H1 (cell line): ENCODE measurements around the gene BRD1. TPM values are rescaled to one million over a fixed set of nuclear protein-coding genes. Genes with fewer than 3 reads are reported as not detected.
A peak's percentile ranks its signal among the peaks of the same experiment; 100 is the strongest.

ENCODE experiments used
- CTCF ChIA-PET: fragments of 300-600 bp; sonication (Branson Sonifier 250); formaldehyde crosslinking; loops from one replicate; lab custom pipeline; 2021; ENCODE audit not compliant: partially characterized antibody; lab: Charles Lee
- POLR2A ChIA-PET: fragments of 300-600 bp; sonication (Branson Sonifier 250); formaldehyde crosslinking; loops from one replicate; lab custom pipeline; 2021; ENCODE audit warnings: inconsistent platforms; ENCODE audit not compliant: partially characterized antibody; lab: Charles Lee
- DNase-seq, 2 experiments: peaks; one replicate each; pipeline versions ENCODE4 v3.0.0 to v3.0.0-alpha.2; 2010 to 2022; ENCODE audit warnings: low spot score in 2 of 2, low read depth in 1 of 2, mixed read lengths in 1 of 2
- FAIRE-seq: peaks from 2 replicates; lab custom pipeline; 2011; peaks lifted over from hg19 to GRCh38; lab: Jason Lieb, UNC
- H2AFZ ChIP-seq: 2 replicates; pipeline ENCODE4 v1.8.1; 2012; ENCODE audit warnings: low read length, inconsistent platforms
- H2AK5ac ChIP-seq: 2 replicates; pipeline ENCODE4 v1.6.1; 2013; ENCODE audit warnings: low read depth, low read length
- H2BK120ac ChIP-seq: replicated peaks from 2 replicates; pipeline ENCODE3; 2013; ENCODE audit warnings: low read depth, low read length, inconsistent platforms
- H2BK12ac ChIP-seq: 2 replicates; pipeline ENCODE4 v1.6.1; 2013; ENCODE audit warnings: low read depth, low read length
- H2BK15ac ChIP-seq: 2 replicates; pipeline ENCODE4 v1.6.1; 2013; ENCODE audit warnings: low read length
- H2BK20ac ChIP-seq: 2 replicates; pipeline ENCODE4 v1.6.1; 2013; ENCODE audit warnings: low read length
- H2BK5ac ChIP-seq: 2 replicates; pipeline ENCODE4 v1.6.1; 2013; ENCODE audit warnings: low read depth, low read length
- H3K14ac ChIP-seq: 2 replicates; pipeline ENCODE4 v1.6.1; 2013; ENCODE audit warnings: inconsistent platforms; ENCODE audit not compliant: insufficient read length
- H3K18ac ChIP-seq: 2 replicates; pipeline ENCODE4 v1.6.1; 2013; ENCODE audit warnings: low read length; ENCODE audit errors: extremely low read depth
- H3K23ac ChIP-seq: 2 replicates; pipeline ENCODE4 v1.6.1; 2013; ENCODE audit warnings: inconsistent platforms; ENCODE audit not compliant: insufficient read length
- H3K23me2 ChIP-seq: 2 replicates; pipeline ENCODE4 v1.6.1; 2013; ENCODE audit warnings: low read depth, low read length
- H3K27ac ChIP-seq: 2 replicates; pipeline ENCODE4 v1.6.1; 2011; ENCODE audit warnings: low read depth, low read length, inconsistent platforms
- H3K27me3 ChIP-seq, 4 experiments: replicated peaks in 1 of 4; 1 replicate in 1 of 4; 2 replicates in 3 of 4; pipeline versions ENCODE4 v1.6.1 to v1.8.1; 2011 to 2013; ENCODE audit warnings: low read length in 3 of 4, mild to moderate bottlenecking in 3 of 4, inconsistent platforms in 2 of 4, mixed read lengths in 2 of 4, moderate library complexity in 1 of 4; ENCODE audit not compliant: control insufficient read depth in 3 of 4, insufficient read depth in 3 of 4; ENCODE audit errors: extremely low read depth in 1 of 4
- H3K36me3 ChIP-seq, 4 experiments: 2 replicates each; pipeline versions ENCODE4 v1.6.1 to v1.8.1; 2011 to 2013; ENCODE audit warnings: mild to moderate bottlenecking in 4 of 4, low read length in 3 of 4, moderate library complexity in 2 of 4, control low read depth in 1 of 4, inconsistent platforms in 1 of 4; ENCODE audit not compliant: insufficient read depth in 4 of 4, control insufficient read depth in 2 of 4
- H3K4ac ChIP-seq: replicated peaks from 2 replicates; pipeline ENCODE3; 2013; ENCODE audit warnings: low read length, low read depth, mixed read lengths, inconsistent platforms; ENCODE audit not compliant: insufficient read length
- H3K4me1 ChIP-seq, 4 experiments: replicated peaks in 1 of 4; 1 replicate in 1 of 4; 2 replicates in 3 of 4; pipeline versions ENCODE4 v1.6.1 to v1.8.1; 2011 to 2013; ENCODE audit warnings: low read length in 3 of 4, inconsistent platforms in 2 of 4, mixed read lengths in 1 of 4; ENCODE audit not compliant: insufficient read depth in 4 of 4, control insufficient read depth in 3 of 4
- H3K4me2 ChIP-seq, 2 experiments: 2 replicates each; pipeline versions ENCODE4 v1.6.1 to v1.8.1; 2011 to 2013; ENCODE audit warnings: low read depth in 2 of 2, low read length in 2 of 2, control low read depth in 1 of 2, inconsistent platforms in 1 of 2, mild to moderate bottlenecking in 1 of 2; ENCODE audit not compliant: insufficient read depth in 1 of 2
- H3K4me3 ChIP-seq, 4 experiments: fragments of 200-600, 300-600 bp in 1 of 4; sonication (generic), shearing (Covaris generic), sonication (Bioruptor Twin) in 1 of 4; 2 replicates each; pipeline versions ENCODE4 v1.5.1 to v1.8.1; 2011 to 2016; ENCODE audit warnings: low read length in 4 of 4, low read depth in 3 of 4, control low read depth in 2 of 4, inconsistent platforms in 2 of 4, mild to moderate bottlenecking in 2 of 4, mixed read lengths in 1 of 4, moderate library complexity in 1 of 4; ENCODE audit not compliant: insufficient read depth in 2 of 4; ENCODE audit errors: extremely low read depth in 1 of 4
- H3K56ac ChIP-seq: replicated peaks from 2 replicates; pipeline ENCODE3; 2013; ENCODE audit warnings: low read depth, mild to moderate bottlenecking, mixed read lengths, low read length, inconsistent platforms; ENCODE audit not compliant: insufficient read length
- H3K79me1 ChIP-seq: 2 replicates; pipeline ENCODE4 v1.6.1; 2013; ENCODE audit warnings: low read depth, low read length, control low read depth
- H3K79me2 ChIP-seq, 2 experiments: 2 replicates each; pipeline versions ENCODE4 v1.6.1 to v1.8.1; 2012 to 2013; ENCODE audit warnings: low read length in 2 of 2, mild to moderate bottlenecking in 2 of 2, inconsistent platforms in 1 of 2; ENCODE audit not compliant: insufficient read depth in 2 of 2, control insufficient read depth in 1 of 2
- H3K9ac ChIP-seq, 4 experiments: replicated peaks in 1 of 4; 1 replicate in 1 of 4; 2 replicates in 3 of 4; pipeline versions ENCODE4 v1.6.1 to v1.8.1; 2011 to 2013; ENCODE audit warnings: low read depth in 3 of 4, low read length in 3 of 4, control low read depth in 2 of 4, mild to moderate bottlenecking in 2 of 4, moderate library complexity in 2 of 4, inconsistent platforms in 1 of 4; ENCODE audit errors: extremely low read depth in 1 of 4
- H3K9me3 ChIP-seq, 2 experiments: 2 replicates each; pipeline versions ENCODE4 v1.6.1 to v1.8.1; 2012 to 2013; ENCODE audit warnings: mild to moderate bottlenecking in 2 of 2, moderate library complexity in 2 of 2, control low read depth in 1 of 2, inconsistent platforms in 1 of 2, low read depth in 1 of 2, low read length in 1 of 2, mixed read lengths in 1 of 2; ENCODE audit not compliant: insufficient read depth in 2 of 2
- H4K20me1 ChIP-seq, 2 experiments: replicated peaks in 1 of 2; 2 replicates each; pipeline versions ENCODE3 to v1.8.1; 2011 to 2013; ENCODE audit warnings: inconsistent platforms in 2 of 2, low read length in 2 of 2, mild to moderate bottlenecking in 1 of 2; ENCODE audit not compliant: insufficient read depth in 2 of 2, control insufficient read depth in 1 of 2
- H4K5ac ChIP-seq: 2 replicates; pipeline ENCODE4 v1.6.1; 2013; ENCODE audit warnings: low read length, low read depth, mixed read lengths, inconsistent platforms; ENCODE audit not compliant: insufficient read length
- H4K8ac ChIP-seq: 2 replicates; pipeline ENCODE4 v1.8.0; 2013; ENCODE audit warnings: mild to moderate bottlenecking, moderate library complexity, low read length, inconsistent platforms; ENCODE audit not compliant: insufficient read depth; ENCODE audit errors: extremely low read depth
- H4K91ac ChIP-seq: replicated peaks from 2 replicates; pipeline ENCODE3; 2013; ENCODE audit warnings: low read length, mixed read lengths, inconsistent platforms; ENCODE audit not compliant: insufficient read length
- ASH2L ChIP-seq: fragments of 200-600, 300-600 bp; sonication (generic); IDR thresholded peaks from one replicate; pipeline ENCODE4 v1.7.1; 2017; ENCODE audit warnings: low read length
- E2F6 ChIP-seq: IDR thresholded peaks from 2 replicates; pipeline ENCODE4 v1.6.1; 2012; ENCODE audit warnings: inconsistent platforms
- HDAC6 ChIP-seq: IDR thresholded peaks from one replicate; pipeline ENCODE4 v1.7.1; 2012; ENCODE audit warnings: low read depth, mild to moderate bottlenecking, inconsistent platforms, low read length, moderate library complexity
- KDM4A ChIP-seq: IDR thresholded peaks from one replicate; pipeline ENCODE4 v1.7.1; 2012; ENCODE audit warnings: low read depth, mild to moderate bottlenecking, moderate library complexity, low read length, inconsistent platforms; ENCODE audit not compliant: severe bottlenecking
- MAX ChIP-seq: IDR thresholded peaks from 2 replicates; pipeline ENCODE4 v1.6.1; 2012; ENCODE audit warnings: inconsistent platforms
- PHF8 ChIP-seq: fragments of 200-600 bp; sonication (generic); conservative IDR thresholded peaks from 2 replicates; pipeline ENCODE4 v1.7.1; 2012; ENCODE audit warnings: low read depth, mild to moderate bottlenecking, inconsistent platforms, low read length, moderate library complexity
- SIN3A ChIP-seq, 2 experiments: IDR thresholded peaks in 1 of 2; conservative IDR thresholded peaks in 1 of 2; 2 replicates each; pipeline ENCODE4 v1.6.1; 2011 to 2012; ENCODE audit warnings: low read length in 2 of 2, improper control_type of control experiment in 1 of 2, low read depth in 1 of 2, mild to moderate bottlenecking in 1 of 2
- SP4 ChIP-seq: IDR thresholded peaks from 2 replicates; pipeline ENCODE4 v1.6.1; 2012; ENCODE audit warnings: low read length, inconsistent platforms
- TAF1 ChIP-seq: IDR thresholded peaks from 2 replicates; pipeline ENCODE4 v1.6.1; 2011; ENCODE audit warnings: mild to moderate bottlenecking, low read depth, low read length
- whole genome bisulfite sequencing, 2 experiments: shearing (Covaris generic) in 1 of 2; methylation state at CpG; one replicate each; pipeline versions ENCODE4 v1.1.6 to v1.1.7; 2013 to 2015; ENCODE audit warnings: low lambda C conversion rate in 2 of 2, mixed read lengths in 2 of 2, inconsistent platforms in 1 of 2, low coverage in 1 of 2, missing lambda C conversion rate in 1 of 2; ENCODE audit not compliant: insufficient replicate concordance in 2 of 2, insufficient coverage in 1 of 2, insufficient read length in 1 of 2; ENCODE audit errors: extremely low coverage in 1 of 2, missing lambda C conversion rate in 1 of 2; 5-methylcytosine and 5-hydroxymethylcytosine counted together
- polyA plus RNA-seq, 7 experiments: library from polyadenylated mRNA; depleted of rRNA in 3 of 7; stranded (reverse) in 5 of 7; unstranded in 2 of 7; fragments of >200 nt in 5 of 7; fragments of 200-250 nt in 2 of 7; gene quantifications; 1 replicate in 5 of 7; 2 replicates in 1 of 7; 4 replicates in 1 of 7; pipeline versions ENCODE4 v1.2.1 to v1.2.3, GENCODE V29; 2011 to 2013; ENCODE audit warnings: missing spikeins in 2 of 7, mixed read lengths in 2 of 7
- total RNA-seq: library from RNA; stranded (reverse); fragmentation: NEBNext Ultra II Directional; extraction: Animal tissue kit (Norgen Biotek cat#: 25700); gene quantifications from 2 replicates; pipeline ENCODE4 v1.2.1, GENCODE V29; 2021

The BRD1 gene
- total and polyA plus RNA-seq, 2 of the 8 experiments (the other 6 are each of a cell fraction or from before 2014, with no cell fraction given): 6.8 to 34.0 TPM

DNA sequence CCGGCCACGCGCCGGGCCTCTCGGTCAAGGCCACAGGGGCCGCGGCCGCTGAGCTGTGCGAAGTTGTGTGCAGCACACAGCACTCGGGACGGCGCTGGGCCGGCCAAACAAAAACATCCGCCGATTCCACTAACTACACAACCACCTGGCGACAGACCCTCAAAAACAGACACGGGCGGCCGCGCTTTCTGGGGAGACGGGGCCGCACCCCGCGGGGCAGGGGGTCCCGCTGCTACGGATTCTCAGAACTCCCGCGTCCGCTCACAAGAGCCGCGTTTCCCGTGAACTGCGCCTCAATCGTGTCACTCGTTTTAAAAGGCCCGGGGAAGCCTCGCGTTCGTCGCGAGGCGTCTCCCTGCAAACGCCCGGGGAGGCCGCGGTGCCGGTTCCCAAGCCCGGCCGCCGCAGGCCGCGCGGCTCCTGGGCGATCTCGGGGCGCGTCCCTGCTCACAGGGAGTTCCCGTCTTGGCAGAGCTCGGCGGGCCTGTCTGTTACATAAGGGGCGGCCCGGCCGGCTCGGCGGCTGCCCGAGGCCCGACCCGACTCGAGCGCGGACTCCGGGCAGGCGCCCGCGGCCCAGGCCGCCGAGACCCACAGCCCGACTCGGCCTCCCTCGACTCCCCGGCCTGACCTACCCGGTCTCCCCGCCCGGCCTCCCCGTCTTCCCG lies 936 bp downstream of the BRD1 start:
- Histone ChIP-seq H2AFZ (no peak overlapping the region), H3K56ac (no peak overlapping the region), H4K91ac (no peak overlapping the region), H3K36me3 (peaks cover 12 to 25% (median 16%) of the 10 kb centered on the region in 4 experiments), H3K4ac (no peak overlapping the region), H4K5ac (no peak overlapping the region), H4K20me1 (peaks cover 35% of the 10 kb centered on the region in 2 experiments), H3K27me3 (no peaks in the 10 kb centered on the region; a peak in 1 of 7 replicates), H2BK20ac (no peak overlapping the region), H3K27ac (no peak overlapping the region), H2BK15ac (no peak overlapping the region), H3K9ac (peak overlapping the region; percentile 56 to 89 (median 72); a peak in 6 of 7 replicates), H3K9me3 (peaks cover 21 to 22% of the 10 kb centered on the region in 2 experiments), H3K4me1 (peaks cover 0 to 9% (median 7%) of the 10 kb centered on the region in 4 experiments; a peak in 5 of 7 replicates), H3K79me2 (peaks cover 19 to 51% of the 10 kb centered on the region in 2 experiments), H3K23me2 (peaks cover 9% of the 10 kb centered on the region; the same call in 1 of the 2 replicates), H3K18ac (no peak overlapping the region; the same call in 1 of the 2 replicates), H3K4me2 (peak overlapping the region; percentile 90 to 94), H3K14ac (no peak overlapping the region), H3K79me1 (peaks cover 23% of the 10 kb centered on the region), H2BK120ac (no peak overlapping the region), H2BK5ac (no peak overlapping the region), H2BK12ac (no peak overlapping the region), H2AK5ac (no peak overlapping the region), H3K4me3 (peak overlapping the region; percentile 66 to 87 (median 70)), H3K23ac (no peak overlapping the region), H4K8ac (peak overlapping the region; percentile 38; the same call in 1 of the 2 replicates)
- ChIA-PET CTCF (no interaction called here), POLR2A (interaction anchor here (0.6 to 1.7 kb wide), 7 partner anchors 10 to 67 kb away, joined by 3 to 5 read pairs (median 4); no protein-coding TSS in a partner anchor)
- peak; percentile 79 for TF ChIP-seq KDM4A
- 0 out of 2 replicates have a peak, but pooled peaks have one; percentile 17 for TF ChIP-seq MAX
- 0 out of 4 replicates have a peak, but pooled peaks of 1 of the 2 experiments have one; percentile 18 for TF ChIP-seq SIN3A (conservative IDR thresholded peaks at IDR 0.05 in 1 of 2, IDR thresholded peaks at IDR 0.05 in 1 of 2; ENCODE audit: low read depth in 1 of 2, low read length in 2 of 2)
- peak; percentile 34; the same call in 1 of the 2 replicates for TF ChIP-seq PHF8
- no peak for TF ChIP-seq HDAC6
- TF ChIP-seq TAF1: peak; percentile 35; the same call in 1 of the 2 replicates
- peak; percentile 56; the same call in 1 of the 2 replicates for TF ChIP-seq E2F6
- TF ChIP-seq ASH2L: peak; percentile 61
- no peak for TF ChIP-seq SP4
- 2% methylated on average over 61 of the region's 86 CpGs; no CpG with 5 or more reads in 1 of the 2 experiments for WGBS, 2 experiments
- FAIRE-seq (no peak), DNase-seq (peak in 1 of 2 experiments; percentile 60)
